BE2C (cell line): ENCODE data around the gene TCF25.
"Not testable (repeated sequence)": the region's sequence is repeated elsewhere in the genome, so short reads cannot be mapped to it uniquely, and the experiment has no call there.

Source experiments
- DNase-seq: peaks from one replicate; pipeline ENCODE4 v3.0.0-alpha.2; 2020
- H3K27me3 ChIP-seq: fragments of 250-450 bp; sonication (Bioruptor Pico); 2 replicates; pipeline ENCODE4 v1.5.1; 2020; ENCODE audit warnings: mild to moderate bottlenecking
- H3K36me3 ChIP-seq: fragments of 250-450 bp; sonication (Bioruptor Pico); 2 replicates; pipeline ENCODE4 v1.5.1; 2020; ENCODE audit warnings: mild to moderate bottlenecking
- H3K4me1 ChIP-seq: fragments of 250-450 bp; sonication (Bioruptor Pico); 2 replicates; pipeline ENCODE4 v1.5.1; 2020
- H3K4me3 ChIP-seq: 2 replicates; pipeline ENCODE4 v1.5.1; 2011; ENCODE audit warnings: low read depth, low read length
- H3K9me3 ChIP-seq: fragments of 250-450 bp; sonication (Bioruptor Pico); 2 replicates; pipeline ENCODE4 v1.5.1; 2020
- CTCF ChIP-seq: IDR thresholded peaks from 2 replicates; pipeline ENCODE4 v1.5.1; 2012; ENCODE audit warnings: mild to moderate bottlenecking, low read depth, low read length

The TCF25 gene

GRCh38 chr16:89873972-89874689 is 739 bp downstream of the TCF25 start:
- Histone ChIP-seq H3K4me3 (peak overlapping the region; percentile 79), H3K36me3 (peaks cover 27% of the 10 kb centered on the region), H3K27me3 (no peaks in the 10 kb centered on the region), H3K9me3 (peaks cover 2% of the 10 kb centered on the region; the same call in 1 of the 2 replicates), H3K4me1 (peaks cover 6% of the 10 kb centered on the region)
- no peak for TF ChIP-seq CTCF
- DNase-seq, result peak; percentile 97

- H3K4me1 ChIP-seq, result not testable (repeated sequence)
Measured at GRCh38 chr16:89879123-89879522, 5.7 kb downstream of the TCF25 start.

GRCh38 chr16:89880477-89881367 is 7.3 kb downstream of the TCF25 start:
- DNase-seq, result no peak
- Histone ChIP-seq H3K4me1 (no peaks in the 10 kb centered on the region), H3K4me3 (no peak overlapping the region), H3K9me3 (no peaks in the 10 kb centered on the region), H3K27me3 (no peaks in the 10 kb centered on the region), H3K36me3 (peaks cover 73% of the 10 kb centered on the region)
- no peak for TF ChIP-seq CTCF

More at GRCh38 chr16:89879123-89879522, 5.7 kb downstream of the TCF25 start:
- not testable (repeated sequence) for H3K27me3 ChIP-seq, H3K9me3 ChIP-seq, DNase-seq, H3K4me3 ChIP-seq
- H3K36me3 ChIP-seq, result peaks cover 71% of the 10 kb centered on the region

- Histone ChIP-seq H3K27me3 (no peaks in the 10 kb centered on the region), H3K4me1 (no peaks in the 10 kb centered on the region), H3K36me3 (peaks cover 74% of the 10 kb centered on the region), H3K4me3 (no peak overlapping the region), H3K9me3 (no peaks in the 10 kb centered on the region)
- DNase-seq, result no peak
- no peak for TF ChIP-seq CTCF
Measured at GRCh38 chr16:89881368-89881730, 8.0 kb downstream of the TCF25 start.

GRCh38 chr16:89883346-89884040 is 10.1 kb downstream of the TCF25 start:
- DNase-seq, result no peak
- Histone ChIP-seq H3K4me3 (no peak overlapping the region), H3K36me3 (peaks cover 83% of the 10 kb centered on the region), H3K4me1 (no peaks in the 10 kb centered on the region), H3K9me3 (no peaks in the 10 kb centered on the region), H3K27me3 (no peaks in the 10 kb centered on the region)
- no peak for TF ChIP-seq CTCF

GRCh38 chr16:89884041-89884421 is 10.6 kb downstream of the TCF25 start:
- no peak for DNase-seq
- no peak overlapping the region for H3K4me3 ChIP-seq
- no peaks in the 10 kb centered on the region for H3K27me3 ChIP-seq
- peaks cover 79% of the 10 kb centered on the region for H3K36me3 ChIP-seq
- no peak for TF ChIP-seq CTCF
- no peaks in the 10 kb centered on the region for H3K9me3 ChIP-seq
- H3K4me1 ChIP-seq, result no peaks in the 10 kb centered on the region
